Renal cortex interstitium (tissue), 11 donors: ENCODE measurements around the gene CCDC71L. TPM values are rescaled to one million over a fixed set of nuclear protein-coding genes. Genes with fewer than 3 reads are reported as not detected.
A peak's percentile ranks its signal among the peaks of the same experiment; 100 is the strongest.

ENCODE experiments used
- DNase-seq, 11 donors: peaks; one replicate each; pipeline ENCODE4 v3.0.0-alpha.2; 2013; ENCODE audit warnings: low read depth in 9 of 11, low spot score in 4 of 11; ENCODE audit errors: extremely low read depth in 1 of 11
- polyA plus RNA-seq, 3 donors: library from polyadenylated mRNA; unstranded; fragments of 120-200 nt; gene quantifications; one replicate each; pipeline ENCODE4 v1.2.1, GENCODE V29; 2013; ENCODE audit not compliant: insufficient read length in 3 of 3

Gene CCDC71L
- polyA plus RNA-seq, 3 donors: 6.8 to 8.6 (median 8.0) TPM

GRCh38 chr7:106640368-106641141 lies 20.4 kb downstream of the CCDC71L start:
- no peak for DNase-seq

DNA sequence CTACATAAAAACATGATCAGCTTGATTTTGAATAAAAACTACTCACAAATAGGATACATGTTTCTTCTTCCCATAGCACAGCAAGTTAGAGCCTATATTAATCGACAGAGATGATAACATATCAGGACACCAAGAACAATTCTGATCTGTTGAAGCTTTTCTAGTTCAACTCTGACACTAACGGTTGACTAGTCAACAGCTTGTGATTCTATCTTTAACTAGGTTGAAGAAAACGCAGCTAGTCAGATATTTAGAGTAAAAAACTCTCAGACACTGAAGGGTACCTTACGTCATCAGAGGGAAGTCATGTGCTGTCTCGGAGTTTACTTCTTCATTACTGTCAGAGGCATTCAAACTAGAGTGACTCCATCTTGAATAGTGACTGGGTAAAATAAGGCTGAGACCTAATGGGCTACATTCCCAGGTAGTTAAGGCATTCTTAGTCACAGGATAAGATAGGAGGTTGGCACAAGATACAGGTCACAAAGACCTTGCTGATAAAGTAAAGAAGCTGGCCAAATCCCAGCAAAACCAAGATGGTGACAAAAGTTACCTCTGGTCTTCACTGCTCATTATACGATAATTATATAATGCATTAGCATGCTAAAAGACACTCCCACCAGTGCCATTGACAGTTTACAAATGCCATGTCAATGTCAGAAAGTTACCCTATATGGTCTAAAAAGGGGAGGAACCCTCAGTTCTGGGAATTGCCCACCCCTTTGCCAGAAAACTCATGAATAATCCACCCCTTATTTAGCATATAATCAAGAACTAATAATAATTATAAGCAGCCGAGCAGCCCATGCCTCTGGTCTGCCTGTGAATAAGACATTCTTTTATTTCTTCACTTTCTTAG lies 21.3 kb downstream of the CCDC71L start:
- no peak for DNase-seq

DNA sequence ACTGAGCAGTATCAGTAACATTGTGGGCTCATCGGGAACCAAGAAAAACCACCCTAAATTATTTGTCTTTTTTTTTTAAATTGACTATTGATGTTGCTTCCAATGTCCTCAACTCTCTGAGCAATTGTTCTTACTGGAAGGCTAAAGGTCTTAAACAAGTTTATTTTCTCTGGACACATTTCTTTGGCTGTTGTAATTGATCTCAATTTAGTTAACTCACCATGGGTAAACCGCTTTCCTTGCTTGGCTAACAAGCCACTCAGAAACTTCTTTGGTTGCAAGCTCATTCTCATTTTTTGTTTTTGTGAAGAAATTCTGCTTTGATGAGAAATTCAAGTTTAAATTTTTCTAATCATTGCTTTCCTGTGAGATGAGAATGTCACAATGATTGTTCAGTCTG lies 25.5 kb downstream of the CCDC71L start:
- no peak for DNase-seq

- DNase-seq: no peak
Observed at GRCh38 chr7:106634958-106635357, 26.0 kb downstream of the CCDC71L start.

DNA sequence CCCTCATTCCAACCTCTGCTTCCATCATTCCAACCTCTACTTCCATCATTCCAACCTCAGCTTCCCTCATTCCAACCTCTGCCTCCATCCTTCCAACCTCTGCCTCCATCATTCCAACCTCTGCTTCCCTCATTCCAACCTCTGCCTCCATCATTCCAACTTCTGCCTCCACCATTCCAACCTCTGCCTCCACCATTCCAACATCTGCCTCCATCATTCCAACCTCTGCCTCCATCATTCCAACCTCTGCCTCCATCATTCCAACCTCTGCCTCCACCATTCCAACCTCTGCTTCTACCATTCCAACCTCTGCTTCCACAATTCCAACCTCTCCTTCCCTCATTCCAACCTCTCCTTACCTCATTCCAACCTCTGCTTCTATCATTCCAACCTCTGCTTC lies 30.3 kb downstream of the CCDC71L start:
- no peak for DNase-seq

GRCh38 chr7:106629516-106629915 lies 31.4 kb downstream of the CCDC71L start:
- DNase-seq: no peak

GRCh38 chr7:106626376-106627164 lies 34.4 kb downstream of the CCDC71L start:
- peak in 1 of 11 donors; percentile 3 for DNase-seq

- no peak for DNase-seq
Observed at GRCh38 chr7:106625678-106626301, 35.2 kb downstream of the CCDC71L start.

GRCh38 chr7:106623853-106624252 lies 37.1 kb downstream of the CCDC71L start:
- DNase-seq: no peak

DNA sequence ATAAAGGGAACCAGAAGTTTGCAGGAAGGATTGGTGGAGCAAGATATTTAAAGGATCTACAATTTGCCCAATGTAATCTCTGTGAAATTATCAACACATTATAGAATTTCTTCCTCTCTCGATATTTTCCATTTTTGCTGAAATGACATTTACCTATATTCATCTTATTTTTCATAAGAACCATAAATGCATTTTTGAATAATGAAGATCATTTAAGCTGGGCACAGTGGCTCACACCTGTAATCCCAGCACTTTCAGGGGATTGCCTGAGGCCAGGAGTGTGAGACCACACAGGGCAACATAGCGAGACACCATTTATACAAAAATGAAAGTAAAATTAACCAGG lies 37.7 kb downstream of the CCDC71L start:
- no peak for DNase-seq

DNA sequence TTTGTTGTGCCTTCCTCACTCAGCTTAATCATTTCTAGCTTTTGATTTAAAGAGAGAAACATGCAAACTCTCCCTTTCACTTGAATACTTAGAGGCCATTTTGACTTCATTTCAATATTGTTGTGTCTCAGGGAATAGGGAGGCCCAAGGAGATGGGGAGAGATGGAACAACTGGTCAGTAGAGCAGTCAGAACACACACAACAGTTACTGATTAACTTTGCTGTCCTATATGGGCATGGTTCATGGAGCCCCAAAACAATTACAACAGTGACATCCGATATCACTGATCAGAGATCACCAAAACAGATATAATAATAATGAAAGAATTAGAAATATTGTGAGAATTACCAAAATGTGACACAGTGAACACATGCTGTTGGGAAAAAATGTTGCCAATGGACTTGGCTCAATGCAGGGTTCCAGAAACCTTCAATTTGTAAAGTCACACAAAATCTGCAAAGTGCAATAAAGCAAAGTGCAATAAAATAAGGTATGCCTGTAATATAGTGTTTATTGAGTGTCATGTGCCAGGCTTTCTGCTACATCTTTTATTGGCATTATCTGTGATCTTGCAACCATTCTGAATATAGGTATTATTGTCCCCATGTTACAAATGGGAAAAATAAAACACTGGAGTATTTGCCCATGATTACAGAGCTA lies 38.2 kb downstream of the CCDC71L start:
- DNase-seq: no peak

GRCh38 chr7:106621393-106622132 lies 39.4 kb downstream of the CCDC71L start:
- no peak for DNase-seq

DNA sequence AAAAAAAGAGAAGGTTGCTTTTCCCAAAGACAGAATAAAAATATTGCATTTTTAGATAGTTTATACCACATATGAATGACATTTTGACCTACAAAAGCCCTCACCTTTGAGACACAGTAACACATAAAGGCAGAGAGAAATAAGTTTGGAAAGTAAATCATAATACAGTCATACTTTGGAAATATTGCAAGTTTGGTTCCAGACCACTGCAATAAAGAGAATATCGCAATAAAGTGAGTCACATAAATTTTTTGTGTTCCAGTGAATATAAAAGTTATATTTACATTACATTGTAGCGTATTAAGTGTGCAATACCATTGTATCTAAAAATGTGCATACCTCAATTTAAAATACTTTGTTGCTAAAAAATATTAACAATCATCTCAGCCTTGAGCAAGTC lies 40.3 kb downstream of the CCDC71L start:
- no peak for DNase-seq

DNA sequence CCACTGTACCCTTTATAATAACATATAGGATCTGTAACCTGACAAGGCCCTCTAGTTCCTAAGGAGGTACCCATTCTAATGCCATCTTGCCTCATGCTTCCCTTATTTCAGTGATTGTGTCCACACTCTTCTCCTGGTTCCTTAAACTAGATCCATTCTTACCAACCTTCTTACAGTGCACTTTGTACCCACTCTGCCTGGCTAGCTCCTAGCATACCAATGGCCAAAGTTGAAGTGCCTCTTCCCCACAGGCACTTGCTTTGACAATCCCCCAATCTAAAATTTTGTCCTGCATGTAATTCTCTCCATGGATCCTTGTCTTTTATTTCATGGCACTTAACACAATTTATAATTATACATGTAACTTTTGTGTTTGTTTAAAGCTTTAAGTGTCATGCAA lies 40.9 kb downstream of the CCDC71L start:
- DNase-seq: no peak

DNA sequence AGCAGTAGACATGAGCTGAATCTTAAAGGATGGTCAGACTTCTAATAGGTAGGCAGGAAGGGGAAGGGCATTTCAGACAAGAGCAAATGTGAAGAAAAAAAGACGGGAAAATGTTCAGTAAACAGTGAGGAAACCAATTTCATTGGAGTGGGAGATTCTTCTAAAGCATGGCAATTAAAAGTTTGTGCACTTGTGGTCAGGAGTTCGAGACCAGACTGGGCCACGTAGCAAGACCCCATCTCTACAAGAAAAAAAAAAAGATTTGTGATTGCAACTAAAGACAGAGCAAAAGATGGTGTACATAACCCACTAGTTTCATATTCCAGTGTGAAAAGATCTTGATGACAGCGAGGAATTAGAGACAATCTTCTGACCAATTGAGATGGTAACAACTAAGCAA lies 41.7 kb downstream of the CCDC71L start:
- DNase-seq: no peak

- DNase-seq: peak in 10 of 11 donors; percentile 11 to 58 (median 28)
Observed at GRCh38 chr7:106618480-106618879, 42.5 kb downstream of the CCDC71L start.

DNA sequence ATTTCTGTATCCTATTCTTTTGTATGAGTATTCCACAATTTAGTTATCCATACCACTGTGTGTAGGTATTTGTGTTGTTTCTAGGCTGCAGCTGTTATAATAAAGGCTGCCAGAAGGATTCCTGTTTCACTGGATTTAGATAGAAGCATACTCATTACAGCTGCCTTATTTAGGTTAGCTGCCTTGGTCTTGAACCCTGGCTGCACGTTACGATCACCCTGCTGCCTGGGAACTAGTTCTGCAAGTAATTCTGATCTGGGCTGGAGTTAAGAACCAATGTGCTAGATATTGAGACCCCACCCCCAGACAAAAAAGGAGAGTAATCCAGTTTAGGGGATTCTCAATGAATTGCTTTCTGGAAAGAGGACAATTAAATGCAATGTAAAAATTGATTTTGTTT lies 43.1 kb downstream of the CCDC71L start:
- DNase-seq: no peak

- no peak for DNase-seq
Observed at GRCh38 chr7:106616708-106617051, 44.3 kb downstream of the CCDC71L start.
